Fibroblast of skin of scalp (primary cell): ENCODE measurements around the gene MYBL2.

ENCODE experiments used
- DNase-seq: peaks from one replicate; pipeline ENCODE4 v3.0.0-alpha.2; 2013

The MYBL2 gene

DNA sequence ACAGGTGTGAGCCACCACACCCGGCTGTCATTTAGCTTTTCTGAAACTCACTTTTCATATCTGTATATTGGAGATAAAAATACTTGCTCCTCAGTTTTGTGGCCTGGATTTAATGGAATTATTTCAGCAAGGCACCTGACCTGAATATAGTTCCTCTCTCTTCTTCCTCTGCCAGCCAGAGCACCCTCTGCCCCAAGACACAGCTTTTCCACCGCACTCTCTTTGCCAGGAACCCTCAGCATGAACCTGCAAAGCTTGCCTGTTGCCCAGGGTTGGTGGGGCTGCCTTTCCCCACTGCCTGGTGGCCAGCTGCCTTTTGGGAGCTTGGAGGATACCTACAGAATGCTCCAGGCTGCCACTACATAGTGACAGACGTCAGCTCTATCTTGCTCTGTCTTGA is 56.8 kb downstream of the MYBL2 start:
- no peak for DNase-seq

DNA sequence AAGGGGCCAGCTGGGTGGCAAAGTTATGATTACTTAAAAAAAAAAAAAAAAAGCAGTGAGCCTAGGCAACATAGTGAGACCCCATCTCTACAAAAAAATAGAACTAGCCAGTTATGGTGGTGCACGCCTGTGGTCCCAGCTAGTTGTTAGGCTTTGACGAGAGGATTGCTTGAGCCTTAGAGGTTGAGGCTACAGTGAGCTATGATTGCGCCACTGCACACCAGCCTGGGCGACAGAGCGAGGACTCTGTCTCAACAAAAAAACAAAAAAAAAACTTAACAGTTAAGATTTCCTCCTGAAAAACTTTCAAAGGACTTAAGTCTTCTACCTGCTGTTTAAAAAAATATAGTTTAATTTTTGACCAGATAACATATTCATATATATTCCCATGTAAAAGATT is 57.5 kb downstream of the MYBL2 start:
- no peak for DNase-seq

DNA sequence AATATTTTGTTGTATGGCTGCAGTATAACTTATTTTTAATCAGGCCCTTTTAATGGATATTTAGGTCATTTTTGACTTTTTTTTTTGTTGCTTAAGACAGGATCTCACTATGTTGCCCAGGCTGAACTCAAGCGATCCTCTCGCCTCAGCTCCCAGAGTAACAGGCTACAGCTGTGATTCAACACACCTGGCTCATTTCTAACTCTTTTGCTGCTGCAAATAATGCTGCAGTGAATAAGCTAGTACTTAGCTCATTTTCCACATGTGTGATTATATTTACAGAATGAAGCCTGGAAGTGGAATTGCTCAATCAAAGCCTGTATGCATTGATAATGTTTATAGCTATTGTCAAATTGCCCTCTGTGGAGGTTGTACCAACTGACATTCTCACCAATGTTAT is 58.8 kb downstream of the MYBL2 start:
- DNase-seq: no peak

DNA sequence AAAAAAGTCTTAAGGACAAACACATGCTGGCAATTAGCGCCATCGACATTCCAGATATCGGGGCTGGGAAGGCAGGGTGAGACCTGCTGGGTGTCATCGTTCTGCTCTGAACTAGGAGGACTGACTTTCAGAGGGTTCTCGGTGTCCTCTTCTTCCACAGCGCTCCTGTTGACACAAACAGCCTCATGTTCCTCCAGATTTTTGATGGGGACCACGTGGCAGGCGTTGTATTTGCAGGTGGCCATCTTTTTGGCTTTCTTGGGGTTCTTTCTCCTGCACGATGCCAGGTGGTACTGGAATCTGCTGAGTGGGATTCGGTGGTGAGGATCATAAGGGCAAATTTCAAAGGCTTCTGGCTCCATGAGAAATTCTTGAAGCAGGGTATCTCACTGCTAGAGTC is 59.4 kb downstream of the MYBL2 start:
- DNase-seq: no peak

DNA sequence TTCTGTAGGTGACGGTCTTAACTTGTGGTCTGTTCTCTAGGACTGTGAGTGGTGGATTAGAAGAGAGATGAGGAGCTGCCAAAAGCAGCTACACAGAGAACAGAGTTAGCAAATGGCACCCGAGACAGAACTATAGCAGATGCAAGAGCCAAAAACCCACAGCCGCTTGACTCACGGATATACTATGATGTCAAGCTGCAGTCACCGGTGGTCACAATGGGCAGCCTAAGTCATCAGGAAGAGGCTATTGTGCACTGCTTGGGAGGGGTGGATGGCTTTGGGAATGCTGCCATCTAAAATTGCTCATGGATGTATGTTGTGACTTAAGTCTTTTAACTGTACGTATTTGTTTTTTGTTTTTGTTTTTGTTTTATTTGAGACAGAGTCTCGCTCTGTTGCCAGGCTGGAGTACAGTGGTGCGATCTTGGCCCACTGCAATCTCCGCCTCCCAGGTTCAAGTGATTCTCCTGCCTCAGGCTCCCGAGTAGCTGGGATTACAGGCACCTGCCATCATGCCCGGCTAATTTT is 60.0 kb downstream of the MYBL2 start, which contains the start of gene GTSF1L:
Gene GTSF1L (minus strand): TSS at position 192 of the 528 bp plus-strand sequence. CDS start 308 bp downstream, outside the sequence.
- peak; percentile 50 for DNase-seq

DNA sequence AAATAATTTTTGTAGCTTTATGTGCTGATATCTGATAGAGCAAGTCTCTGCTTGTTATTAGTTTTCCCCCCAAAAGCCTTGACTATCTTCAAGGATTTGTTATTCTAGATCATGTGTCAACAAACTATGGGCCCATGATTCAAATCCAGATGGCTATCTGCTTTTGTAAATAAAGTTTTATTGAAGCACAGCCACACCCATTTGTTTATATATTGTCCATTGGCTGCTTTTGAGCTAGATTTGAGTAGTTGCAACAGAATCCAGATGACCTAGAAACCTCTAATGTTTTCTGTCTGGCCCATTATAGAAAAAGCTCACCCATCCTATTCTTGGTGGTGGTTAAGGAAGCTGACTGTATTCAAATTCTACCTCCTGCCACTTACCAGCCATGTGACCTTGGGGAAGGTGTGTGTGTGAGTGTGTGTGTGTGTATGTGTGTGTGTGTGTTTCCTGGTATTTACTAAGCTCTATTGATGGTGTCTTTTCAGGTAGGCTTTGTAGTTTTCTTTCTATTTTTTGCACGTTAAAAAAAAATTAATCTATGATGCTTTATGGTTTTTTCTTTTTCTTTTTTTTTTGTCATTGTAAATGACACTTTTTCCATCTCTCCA is 61.2 kb downstream of the MYBL2 start:
- no peak for DNase-seq

DNA sequence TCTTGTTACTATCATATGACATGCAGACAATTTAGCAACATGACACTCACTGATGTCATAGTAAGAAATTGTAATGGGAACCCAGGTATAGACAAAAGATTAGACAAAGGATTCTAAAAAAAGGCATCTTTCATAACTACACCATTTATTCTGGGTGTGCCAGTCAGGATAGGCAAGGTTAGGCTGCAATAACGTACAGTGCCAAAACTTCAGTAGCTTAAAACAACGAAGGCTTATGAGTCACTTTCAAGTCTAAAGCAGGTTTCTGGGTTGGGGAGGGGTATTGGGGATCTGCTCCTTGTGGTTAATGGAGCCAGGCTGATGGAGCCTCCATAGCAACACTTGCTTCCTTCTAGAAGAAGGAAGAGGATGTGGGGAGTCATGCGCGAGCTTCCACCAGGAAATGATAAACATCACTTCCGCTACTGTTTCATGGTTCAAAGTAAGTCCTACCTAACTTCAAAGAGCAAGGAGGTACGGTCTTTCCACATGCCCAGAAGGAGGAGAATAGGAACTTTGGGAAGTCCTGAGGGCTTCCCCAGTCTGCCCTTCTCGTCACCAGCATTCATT is 61.9 kb downstream of the MYBL2 start:
- no peak for DNase-seq

DNA sequence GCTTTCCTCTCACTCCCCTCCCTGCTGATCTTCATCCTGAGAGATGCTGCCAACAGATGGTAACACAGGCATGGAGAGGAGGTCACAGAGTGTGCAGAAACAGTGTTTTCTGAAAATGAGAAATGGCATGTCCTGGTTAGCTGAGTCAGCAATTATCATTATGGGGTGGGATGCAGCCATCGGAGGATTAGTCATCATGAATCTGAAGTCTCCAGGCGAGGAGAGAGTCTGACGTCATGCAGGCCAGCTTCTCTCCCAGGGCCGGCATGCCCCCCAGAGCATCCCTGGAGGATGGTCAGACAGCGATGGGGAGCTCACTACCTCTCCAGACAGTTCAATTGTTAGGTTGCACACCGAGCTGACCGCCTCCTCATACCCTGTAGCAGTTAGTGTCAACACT is 64.6 kb downstream of the MYBL2 start:
- DNase-seq: peak; percentile 71

DNA sequence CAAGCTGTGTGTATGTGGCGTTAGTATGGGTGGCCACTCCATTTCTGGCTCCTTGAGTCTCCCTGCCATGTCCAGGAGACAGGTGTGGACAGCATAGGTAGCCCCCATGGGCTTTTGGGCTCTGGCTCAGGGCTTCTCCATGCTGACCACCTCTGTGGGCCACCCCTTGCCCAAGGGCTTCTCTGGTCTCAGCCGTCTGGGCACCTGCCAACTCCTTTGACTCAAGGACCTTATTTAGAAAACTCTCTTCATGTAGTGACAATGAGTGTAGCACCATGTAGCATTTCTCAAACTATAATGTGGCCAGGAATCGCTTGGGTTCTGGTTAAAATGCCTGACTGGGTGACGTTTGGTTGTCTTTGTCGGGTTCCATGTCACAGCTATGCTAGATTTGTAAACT is 65.0 kb downstream of the MYBL2 start:
- DNase-seq: no peak

DNA sequence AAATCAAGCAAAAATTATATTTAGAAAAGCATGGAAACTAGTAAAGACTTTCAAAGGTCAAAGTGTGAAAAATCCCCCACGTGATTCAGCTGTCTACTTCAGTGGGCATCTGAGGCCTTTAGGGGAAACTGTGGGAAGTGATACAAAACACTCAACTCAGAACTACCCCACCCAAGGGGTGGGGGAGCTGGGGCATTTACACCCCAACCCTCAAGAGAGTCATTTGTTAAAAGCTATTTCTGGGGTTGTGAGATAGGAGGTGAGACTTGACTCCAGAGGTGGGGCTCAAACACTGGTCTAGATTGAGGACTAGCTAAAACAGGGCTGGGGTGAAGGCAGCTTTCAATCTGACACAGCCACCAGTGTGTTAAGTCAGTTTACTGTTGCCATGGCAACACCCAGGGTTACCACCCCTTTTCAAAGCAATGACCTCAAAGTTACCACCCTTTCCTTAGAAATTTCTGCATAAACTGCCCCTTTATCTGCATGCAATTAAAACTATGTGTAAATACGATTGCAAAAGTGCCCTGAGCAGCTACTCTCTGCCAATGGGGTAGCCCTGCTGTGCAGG is 69.8 kb downstream of the MYBL2 start:
- DNase-seq: no peak

DNA sequence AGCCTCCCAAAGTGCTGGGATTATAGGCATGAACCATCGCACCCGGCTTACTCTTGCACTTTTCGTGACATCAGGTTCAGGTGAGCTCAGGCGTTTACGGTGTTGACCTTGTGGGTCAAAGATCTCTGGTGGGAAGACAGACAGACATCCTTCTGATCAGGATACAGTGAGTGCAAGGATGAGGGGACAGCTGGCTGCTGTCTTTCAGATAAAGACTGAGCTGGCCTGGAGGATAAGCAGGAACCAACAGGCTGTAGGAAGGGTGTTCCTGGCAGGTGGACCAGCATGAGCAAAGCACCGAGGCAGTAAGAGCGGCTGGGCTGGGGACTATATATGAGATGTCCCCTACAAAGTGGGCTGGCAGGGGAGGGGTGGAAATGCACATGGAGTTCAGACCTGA is 71.0 kb downstream of the MYBL2 start:
- DNase-seq: no peak

DNA sequence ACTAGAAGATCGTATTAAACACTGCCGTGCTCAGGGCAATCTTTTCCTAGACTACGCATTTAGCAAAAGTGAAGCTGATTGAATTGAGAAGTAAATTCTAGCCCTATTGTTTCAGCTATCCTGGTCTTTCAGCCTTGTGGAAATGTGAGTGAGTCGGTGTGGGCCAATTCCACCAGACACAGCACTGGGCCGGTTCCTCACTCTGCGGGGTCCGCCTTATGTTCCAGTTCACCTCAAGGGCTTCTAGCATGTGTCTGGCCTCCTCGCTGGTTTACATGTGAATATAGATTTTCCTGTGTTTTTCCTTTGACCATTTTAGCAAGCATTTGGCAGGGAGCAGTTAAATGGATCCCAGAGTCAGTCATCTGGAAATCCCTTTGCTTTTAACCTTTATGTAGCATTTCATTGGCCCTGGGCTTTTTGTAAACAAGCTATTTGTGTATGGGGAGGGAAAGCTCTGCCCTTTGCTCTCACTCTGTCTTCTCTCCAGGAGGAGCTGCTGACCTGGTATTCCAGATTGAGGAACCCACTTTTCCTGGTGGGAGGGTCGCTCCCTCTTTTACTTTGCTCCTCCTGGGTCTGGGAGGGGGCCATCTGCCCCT is 72.3 kb downstream of the MYBL2 start:
- no peak for DNase-seq

DNA sequence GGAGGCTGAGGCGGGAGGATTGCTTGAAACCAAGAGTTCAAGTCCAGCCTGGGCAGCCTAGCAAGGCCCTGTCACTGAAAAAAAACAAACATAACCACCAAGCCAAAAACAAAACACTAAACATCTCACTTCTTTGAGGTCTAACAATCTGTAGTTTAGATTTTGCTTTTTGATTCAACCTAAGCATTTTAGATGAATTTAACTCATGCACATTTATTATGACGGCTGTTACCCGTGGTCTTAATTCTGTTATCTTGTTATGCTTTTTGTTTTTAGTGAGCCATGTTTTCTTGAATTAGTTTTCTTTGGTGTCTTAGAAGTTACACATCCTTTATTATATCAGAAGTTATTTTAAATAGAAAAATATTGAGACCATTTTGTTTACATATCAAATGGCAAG is 73.7 kb downstream of the MYBL2 start:
- DNase-seq: no peak

DNA sequence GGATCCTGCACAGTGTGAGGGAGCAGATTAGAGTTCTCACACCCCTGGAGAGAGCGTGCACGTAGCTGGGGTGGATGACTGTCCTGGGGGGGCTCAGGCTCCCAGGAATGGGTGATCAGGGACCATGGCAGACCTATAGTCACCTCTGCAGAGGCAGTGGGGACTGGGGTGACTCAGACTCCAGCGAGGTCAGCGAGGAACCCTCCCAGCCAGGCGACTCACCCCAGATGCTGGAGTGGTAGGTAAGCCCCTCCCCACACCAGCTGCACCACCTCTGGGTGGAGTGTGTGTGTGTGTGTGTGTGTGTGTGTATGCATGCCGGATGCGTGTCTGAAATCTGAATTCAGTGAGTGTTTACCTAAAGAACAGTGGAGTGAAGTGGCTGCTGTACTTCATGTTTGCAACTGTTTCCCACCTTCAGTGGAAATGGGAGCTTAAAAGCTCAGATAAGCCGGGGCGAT is 77.3 kb downstream of the MYBL2 start:
- DNase-seq: no peak

DNA sequence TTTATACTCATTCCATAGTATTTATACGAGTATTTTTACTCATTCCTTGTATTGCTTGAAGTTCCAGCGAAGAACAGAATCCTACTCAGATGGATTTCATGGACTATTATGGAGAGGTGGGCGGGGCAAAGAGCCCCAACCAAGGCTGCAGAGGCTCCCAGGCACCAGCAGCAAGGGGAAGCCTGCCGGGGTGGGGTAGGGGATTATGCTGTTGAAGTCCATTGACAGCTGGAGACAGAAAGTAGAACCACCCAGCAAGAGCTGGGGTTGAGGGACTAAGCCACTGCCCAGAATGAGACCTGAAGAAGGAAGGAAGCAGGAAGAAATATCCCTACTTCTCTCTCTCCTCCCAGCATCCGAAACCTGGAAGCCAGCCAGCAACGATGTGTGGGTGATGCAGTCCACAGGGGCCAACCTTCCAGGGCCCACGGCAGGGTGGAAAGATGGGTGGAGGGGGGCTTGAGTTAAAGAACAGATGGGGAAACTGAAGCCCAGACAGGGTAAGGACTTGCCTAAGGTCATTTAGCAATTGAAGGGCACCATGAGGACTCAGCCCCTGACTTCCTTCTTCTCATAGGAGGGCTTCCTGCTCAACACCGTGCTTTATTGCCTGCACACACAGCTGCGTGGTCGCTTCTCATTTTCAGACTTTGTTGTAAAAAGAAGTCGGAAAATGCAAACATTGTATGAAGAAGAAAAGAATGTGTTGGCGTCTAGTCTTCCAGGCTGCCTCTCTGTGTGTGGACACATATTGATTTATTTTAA is 78.2 kb downstream of the MYBL2 start:
- DNase-seq: no peak

DNA sequence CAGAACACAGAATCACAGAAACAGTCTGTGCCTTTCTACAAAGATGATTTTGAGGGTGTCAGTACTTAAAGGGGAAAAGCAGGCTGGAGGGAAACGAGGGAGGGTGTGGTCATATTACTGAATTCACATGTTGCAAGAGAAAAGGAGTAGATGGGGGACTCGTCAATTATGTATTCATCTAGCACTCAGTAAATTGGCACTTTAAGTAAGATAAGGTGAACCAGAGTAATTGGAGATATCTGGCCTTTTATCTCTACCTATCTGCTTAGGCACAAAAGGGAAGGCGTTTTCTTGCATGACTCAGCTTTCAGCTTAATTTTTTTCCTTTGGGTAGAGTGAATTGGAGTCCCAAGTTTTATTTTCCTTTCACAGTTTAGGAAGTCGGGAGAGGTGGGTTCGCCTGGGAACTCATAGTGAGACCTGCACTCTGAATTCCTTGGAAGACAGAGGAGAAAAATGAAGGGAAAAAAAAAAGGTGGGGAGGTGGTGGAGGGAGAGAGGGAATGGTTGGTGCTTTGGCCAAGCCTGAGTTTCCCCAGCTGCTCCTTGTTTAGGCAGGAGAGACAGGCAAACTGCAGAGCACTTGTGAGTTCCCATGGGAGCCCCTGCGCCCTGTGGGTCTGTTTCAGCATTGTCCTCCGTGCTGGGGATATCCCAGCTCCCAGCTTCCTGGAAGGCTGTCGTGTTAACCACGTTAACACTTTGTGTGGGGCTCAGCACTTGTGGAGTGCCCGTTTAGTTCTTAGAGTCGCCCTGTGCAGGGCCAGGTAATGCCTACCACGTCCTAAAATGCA is 79.6 kb downstream of the MYBL2 start:
- DNase-seq: no peak

DNA sequence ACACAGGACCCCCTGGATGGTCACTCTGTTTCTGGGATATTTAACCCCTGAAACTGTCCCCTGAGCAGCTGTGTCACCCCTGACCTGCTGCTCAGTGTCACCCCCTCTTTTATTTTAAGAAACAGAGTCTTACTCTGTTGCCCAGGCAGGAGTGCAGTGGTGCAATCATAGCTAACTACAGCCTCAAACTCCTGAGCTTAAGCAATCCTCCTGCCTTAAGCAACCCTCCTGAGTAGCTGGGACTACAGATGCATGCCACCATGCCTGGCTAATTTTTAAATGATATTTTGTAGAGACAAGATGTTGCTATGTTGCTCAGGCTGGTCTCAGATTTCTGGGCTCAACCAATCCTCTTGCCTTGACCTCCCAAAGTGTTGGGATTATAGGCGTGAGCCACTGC is 81.4 kb downstream of the MYBL2 start:
- no peak for DNase-seq

DNA sequence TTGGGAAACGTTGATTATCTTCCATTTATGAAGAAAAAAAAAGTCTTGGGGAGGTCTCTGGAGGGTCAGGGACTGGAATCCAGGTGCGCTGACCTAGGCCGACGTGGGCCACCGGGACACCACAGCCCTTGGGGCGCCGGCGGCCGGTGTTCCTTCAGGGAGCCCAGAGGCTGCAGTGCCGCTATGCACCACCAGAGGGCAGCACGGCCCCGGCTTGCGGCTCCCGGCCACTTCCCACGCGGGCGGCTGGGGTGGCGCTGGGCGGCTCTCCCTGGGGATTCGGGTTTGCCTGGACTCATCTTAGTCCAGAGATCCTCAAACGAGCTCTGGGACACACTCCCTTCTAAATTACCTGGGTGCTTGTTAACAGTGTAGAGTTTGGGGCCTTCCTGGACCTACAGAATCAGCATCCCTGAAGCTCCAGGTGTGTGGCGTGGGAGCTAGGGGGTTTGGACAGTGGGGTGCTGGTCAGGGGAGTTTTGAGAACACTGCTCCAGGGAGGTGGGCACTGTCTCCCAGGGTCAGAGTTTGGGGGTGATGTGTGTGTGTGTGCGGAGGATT is 82.9 kb downstream of the MYBL2 start:
- peak; percentile 58 for DNase-seq

DNA sequence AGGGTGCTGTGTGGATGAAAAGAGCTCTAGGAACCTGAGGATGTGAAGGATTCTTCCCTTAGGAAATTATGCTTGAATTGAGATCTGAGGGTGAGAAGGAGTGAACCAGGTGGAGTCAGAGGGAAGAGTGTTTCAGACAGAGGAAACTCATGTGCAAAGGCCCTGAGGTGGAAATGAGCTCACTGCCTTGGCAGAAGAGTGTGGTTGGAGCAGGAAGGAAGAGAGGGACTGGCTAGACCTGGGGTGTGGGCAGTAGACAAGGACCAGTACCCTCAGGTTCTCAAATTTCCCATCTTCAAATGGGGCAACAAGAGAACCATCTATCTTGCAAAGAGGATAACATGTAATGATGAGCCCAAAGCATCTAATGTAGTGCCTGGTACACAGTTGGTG is 83.9 kb downstream of the MYBL2 start:
- DNase-seq: no peak

DNA sequence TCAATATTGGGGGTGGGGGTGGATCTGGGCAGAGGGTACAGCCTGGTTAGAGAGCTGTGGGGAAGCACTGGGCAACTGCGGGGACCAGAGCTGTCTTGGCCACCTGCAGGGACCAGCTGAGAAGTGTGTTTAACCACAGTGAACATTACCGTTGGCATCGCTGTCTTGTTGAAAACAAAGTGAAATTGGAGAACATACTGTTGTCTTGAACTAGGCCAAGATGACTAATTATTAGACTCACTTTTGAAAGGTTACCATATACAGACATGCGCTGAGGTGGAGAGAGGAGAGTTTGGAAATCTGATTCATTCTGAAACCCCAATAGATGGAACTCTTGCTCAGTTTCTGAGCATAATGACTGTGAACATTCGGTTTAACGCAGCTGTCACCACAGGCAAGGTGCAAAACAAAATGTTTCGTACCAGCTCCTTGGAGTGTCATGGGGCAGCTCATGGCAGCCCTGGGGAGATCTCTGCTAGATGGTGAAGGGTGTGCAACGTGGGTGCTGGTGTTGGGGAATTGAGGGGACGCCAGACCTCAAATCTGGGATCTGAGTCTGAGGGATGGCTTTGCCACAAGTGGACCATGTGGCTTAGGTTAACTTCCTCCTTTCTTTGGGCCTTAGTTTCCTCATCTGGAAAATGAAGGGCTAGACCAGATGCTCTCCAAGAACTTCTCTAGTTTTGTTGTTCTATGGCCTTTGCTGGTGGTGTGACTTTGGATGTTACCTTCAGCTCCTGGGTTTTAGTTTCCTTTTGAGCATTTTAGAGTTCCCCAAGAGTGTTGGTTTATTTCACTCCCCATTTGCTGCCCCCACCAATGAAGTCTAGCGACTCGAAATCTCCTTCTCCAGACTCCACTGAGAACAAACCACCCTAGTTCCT is 84.5 kb downstream of the MYBL2 start:
- DNase-seq: peak; percentile 36

DNA sequence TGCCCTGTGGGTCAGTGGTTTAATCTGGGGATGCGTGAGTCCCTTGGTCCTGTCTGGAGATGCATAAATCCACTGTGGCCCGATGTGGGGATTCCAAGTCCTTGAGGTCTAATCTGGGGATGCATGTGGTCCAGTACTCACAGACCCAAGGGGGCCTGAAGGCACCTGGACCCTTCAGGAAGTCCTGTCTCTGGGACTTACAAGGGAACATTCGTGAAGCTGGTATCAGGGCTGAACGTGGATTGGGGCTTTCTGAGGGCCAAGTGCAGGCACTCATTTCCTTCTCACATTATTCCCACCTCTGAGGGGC is 85.1 kb downstream of the MYBL2 start:
- no peak for DNase-seq
